GM18520 (cell line): ENCODE results near the gene BRSK2.
"Not testable (repeated sequence)": the region's sequence is repeated elsewhere in the genome, so short reads cannot be mapped to it uniquely, and the experiment has no call there.

ENCODE experiments used
- ATAC-seq: cut with Tn5 transposase; IDR thresholded peaks from one replicate; pipeline ENCODE4 v1.9.1; 2021; ENCODE audit not compliant: unreplicated experiment

BRSK2 gene

DNA sequence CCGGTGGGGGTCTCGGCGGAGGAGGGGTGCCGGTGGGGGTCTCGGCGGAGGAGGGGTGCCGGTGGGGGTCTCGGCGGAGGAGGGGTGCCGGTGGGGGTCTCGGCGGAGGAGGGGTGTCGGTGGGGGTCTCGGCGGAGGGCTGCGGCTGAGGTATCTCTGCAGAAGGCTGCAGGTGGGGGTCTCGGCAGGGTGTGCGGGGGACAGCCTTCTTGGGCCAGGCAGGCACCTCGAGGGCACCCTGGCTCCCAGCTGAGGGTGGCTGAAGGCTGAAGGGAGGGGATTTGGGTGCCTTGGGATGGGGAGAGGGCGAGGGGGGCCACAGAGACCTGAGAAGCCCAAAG lies 45.7 kb downstream of the BRSK2 start:
- ATAC-seq: not testable (repeated sequence)

DNA sequence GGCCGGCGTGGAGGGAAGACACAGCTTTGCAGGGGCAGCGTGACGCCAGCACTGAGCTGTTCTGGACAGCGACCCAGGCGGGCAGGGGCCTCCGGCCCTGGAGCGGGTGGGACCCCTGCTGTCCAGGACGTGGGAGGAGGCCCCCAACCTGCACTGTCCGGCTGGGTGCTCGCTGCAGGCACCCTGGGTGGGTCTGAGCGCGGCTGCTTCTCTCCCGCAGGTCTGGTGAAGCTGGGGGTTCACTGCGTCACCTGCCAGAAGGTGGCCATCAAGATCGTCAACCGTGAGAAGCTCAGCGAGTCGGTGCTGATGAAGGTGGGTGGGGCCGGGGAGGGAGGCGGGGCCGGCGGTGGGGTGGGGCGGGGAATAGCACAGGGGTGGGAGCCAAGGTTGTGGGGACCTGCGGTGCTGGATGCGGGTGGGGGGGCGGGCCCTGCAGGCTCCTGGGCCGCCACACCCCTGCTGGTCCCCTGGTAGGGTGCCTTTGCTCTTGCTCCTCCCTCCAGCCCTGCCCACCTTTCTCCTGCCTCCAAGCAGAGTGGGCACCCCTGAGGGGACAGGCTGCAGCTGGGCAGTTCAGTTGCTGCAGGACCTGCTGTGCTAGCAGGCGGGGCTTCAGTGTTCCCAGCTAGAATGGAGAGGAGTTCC lies 46.2 kb downstream of the BRSK2 start:
- no peak for ATAC-seq

DNA sequence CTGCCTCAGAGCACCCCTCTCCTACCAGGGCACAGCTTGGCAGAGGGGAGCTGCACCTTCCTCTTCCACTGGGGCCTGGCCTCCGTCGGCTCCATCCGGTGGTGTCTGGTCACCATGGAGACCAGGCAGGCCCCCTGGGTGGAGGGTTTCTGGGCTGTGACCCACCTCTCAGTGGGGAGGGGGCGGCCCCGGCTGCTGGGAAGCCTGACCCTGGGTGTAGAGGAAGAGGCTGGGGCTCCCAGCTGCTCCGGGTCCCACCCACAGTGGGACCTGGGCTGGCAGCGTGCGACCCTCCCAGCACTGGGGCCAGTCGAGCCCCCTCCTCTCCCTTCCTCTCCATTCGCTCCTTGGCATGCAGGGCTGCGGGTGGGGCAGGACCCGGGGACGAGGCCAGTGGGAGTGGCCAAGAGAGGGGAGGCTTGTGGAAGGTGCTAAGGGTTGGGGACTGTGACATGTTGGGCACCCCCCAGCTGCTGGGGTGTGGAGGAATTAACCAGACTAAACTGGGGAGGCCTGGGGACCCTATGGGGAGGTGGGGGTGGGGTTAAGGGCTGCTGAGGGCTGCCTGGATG lies 46.8 kb downstream of the BRSK2 start:
- ATAC-seq: no peak

GRCh38 chr11:1437500-1437899 lies 47.8 kb downstream of the BRSK2 start:
- ATAC-seq: no peak

DNA sequence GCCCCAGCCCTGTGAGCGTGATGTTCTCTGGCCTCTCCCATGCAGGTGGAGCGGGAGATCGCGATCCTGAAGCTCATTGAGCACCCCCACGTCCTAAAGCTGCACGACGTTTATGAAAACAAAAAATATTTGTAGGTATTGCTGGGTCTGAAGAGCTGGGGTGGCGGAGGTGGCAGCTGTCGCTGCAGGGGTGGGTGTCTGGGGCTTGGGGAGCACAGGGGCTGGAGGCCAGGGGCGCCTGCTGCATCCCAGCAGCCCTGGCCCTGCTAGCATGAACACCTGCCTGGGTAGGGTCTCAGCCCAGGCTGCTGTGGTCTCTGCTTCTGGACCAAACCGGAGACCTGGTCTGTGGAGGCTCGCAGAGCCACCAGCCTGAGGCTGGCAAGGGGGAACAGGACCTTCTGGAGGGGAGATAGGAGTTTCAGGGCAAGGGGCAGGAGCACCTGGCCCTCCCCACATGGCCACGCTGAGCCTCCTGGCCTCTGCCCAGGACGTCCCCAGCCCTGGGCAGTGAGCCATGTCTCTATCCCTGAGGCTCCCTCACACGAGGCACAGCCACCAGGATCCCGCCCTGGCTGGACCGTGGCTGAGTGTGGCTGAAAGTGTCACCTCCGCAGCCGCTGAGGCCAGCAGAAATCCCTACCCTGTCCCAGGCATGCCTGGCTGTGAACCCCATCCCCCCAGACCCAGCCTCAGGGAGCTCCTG lies 48.7 kb downstream of the BRSK2 start:
- ATAC-seq: no peak

GRCh38 chr11:1438967-1439330 lies 49.2 kb downstream of the BRSK2 start:
- ATAC-seq: no peak

GRCh38 chr11:1439341-1439740 lies 49.6 kb downstream of the BRSK2 start:
- no peak for ATAC-seq

DNA sequence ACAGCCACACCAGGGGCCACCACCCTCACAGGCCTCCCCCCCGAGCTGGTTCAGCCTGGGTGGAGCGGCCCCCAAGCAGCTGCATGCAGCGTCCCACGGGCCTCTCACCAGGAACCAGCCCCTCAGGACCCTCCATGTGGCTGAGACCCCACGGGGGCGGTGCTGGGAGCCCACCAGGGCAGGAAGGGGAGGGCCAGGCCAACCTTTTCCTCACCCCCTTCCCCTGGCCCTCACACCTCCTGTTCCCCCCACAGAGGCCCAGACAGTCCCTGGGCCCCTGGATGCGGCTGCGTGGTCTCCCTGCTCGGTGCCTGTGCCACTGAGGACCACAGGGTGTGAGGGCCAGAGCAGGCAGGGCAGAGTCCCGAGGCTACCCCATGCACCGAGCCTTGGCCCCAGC lies 50.3 kb downstream of the BRSK2 start:
- no peak for ATAC-seq

GRCh38 chr11:1440496-1440895 lies 50.8 kb downstream of the BRSK2 start:
- no peak for ATAC-seq

DNA sequence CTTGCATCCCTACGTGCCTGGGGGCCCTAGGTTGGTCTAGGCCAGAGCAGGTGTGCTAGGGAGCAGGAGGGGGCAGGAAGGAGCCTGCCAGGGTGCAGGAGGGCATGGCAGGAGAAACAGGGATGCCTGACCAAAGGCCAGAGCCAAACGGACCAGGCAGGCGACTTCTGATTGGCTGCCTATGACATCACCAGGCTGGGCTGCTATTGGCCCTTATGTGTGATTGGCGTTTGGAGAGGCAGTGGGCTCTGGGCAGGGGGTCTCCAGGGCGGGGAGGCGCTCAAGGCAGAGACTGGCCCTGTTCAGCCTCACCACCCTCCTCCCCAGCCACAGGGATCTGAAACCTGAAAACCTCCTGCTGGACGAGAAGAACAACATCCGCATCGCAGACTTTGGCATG lies 52.4 kb downstream of the BRSK2 start:
- ATAC-seq: no peak

GRCh38 chr11:1442807-1443366 lies 53.2 kb downstream of the BRSK2 start:
- ATAC-seq: no peak

DNA sequence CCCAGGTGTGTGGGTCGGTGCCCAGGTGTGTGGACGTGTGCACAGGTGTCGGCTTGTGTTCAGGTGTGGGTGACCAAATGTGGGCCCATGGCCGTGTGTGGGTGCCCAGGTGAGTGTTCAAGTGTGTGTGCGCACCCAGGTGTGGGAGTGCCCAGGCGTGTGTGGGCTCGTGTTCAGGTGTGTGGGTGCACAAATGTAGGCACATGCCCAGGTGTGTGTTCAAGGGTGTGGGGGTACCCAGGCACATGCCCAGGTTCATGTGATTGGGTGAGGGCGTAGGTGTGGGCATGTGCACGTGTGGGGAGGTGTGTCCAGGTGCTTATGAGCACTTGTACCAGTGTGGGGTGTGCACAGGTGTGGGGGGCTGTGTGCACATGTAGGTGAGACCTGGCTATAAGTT lies 54.0 kb downstream of the BRSK2 start:
- ATAC-seq: no peak

- no peak for ATAC-seq
Observed at GRCh38 chr11:1444321-1444720, 54.6 kb downstream of the BRSK2 start.

DNA sequence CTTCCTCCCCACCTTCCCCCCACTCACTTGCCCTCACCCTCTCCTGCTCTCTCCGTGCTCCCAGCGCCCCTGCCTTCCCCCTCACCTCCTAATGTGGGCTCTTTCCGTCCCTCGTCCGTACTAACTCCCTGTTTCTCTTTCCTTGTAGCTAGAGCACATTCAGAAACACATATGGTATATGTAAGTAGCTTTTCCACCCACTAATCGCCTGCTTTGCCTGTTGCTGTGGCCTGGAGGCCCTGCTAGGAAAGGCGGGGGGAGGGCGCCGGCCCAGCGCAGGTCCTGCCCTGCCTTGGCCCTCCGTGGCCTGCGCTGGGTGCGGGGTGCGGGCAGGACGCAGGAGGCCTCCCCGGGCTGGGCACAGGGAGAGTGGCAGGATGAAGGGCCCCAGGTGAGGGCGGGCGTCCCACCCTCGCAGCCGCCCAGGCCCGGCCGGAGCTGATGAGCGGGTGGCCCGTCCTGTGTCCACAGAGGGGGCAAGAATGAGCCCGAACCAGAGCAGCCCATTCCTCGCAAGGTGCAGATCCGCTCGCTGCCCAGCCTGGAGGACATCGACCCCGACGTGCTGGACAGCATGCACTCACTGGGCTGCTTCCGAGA lies 55.2 kb downstream of the BRSK2 start:
- ATAC-seq: no peak

- no peak for ATAC-seq
Observed at GRCh38 chr11:1445741-1446445, 56.2 kb downstream of the BRSK2 start.

GRCh38 chr11:1446623-1447022 lies 56.9 kb downstream of the BRSK2 start:
- no peak for ATAC-seq

GRCh38 chr11:1447845-1448825 lies 58.4 kb downstream of the BRSK2 start:
- ATAC-seq: no peak

DNA sequence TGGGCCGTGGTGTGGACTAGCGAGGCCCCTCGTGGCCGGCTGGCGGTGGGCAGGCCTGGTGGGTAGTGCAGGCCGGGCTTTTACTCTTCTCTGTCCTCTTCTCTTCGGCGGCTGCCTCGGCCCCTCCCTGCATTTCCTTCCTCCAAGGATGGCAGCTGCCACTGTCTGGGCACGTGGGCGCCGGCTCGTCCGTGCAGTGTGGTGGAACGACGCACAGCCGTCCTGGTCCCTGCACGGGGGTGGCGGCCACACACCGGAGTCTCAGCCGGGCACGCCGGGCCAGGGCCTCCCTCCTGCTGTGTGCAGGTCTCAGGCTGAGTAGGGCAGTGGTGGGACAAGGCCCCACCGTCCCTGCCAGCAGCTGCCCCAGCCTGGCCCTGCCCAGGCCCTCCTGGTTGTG lies 59.1 kb downstream of the BRSK2 start:
- no peak for ATAC-seq

- no peak for ATAC-seq
Observed at GRCh38 chr11:1449490-1450243, 59.9 kb downstream of the BRSK2 start.
